ENCODE results near the gene CHP1.
"Not testable (repeated sequence)": the region's sequence is repeated elsewhere in the genome, so short reads cannot be mapped to it uniquely, and the experiment has no call there.

CHP1 gene

DNA sequence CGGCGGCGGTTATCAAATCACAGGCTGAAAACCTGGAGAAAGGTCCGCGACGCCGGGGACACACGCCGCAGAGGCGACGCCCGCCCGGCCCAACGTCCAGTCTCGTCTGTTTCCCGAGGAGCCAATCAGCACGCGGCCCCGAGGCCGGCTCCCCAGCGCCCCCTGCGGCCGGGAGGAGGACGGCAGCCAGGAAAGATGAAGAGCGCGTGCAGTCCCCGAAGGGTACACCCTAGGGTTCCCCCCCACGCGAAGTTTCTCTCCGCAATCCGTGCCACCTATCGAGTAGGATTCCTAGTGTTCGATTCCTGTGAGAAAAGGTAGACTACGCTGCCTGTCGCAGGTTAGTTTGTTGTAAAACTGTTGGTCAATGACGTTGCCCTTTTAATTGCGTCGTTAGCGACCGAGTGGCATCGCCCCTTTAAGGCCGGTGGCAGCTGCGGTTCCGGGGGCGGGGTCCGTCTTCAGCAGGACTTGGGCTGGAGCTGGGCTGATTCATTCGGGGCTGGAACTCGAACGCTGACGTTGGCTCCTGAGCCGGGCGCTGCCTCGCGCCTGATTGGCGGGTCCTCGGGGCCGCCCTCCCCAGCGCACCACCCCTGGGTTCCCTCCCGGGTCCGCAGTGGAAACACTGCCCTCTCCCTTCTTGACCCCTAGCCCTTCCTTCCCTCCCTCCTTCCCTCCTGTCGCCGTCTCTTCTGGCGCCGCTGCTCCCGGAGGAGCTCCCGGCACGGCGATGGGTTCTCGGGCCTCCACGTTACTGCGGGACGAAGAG is at the start of gene CHP1, which contains the start of gene EXD1:
TSS of gene CHP1 (plus strand) at position 619 of the 772 bp plus-strand sequence. CDS start at position 734, 115 bp downstream.
TSS of gene EXD1 (minus strand) at position 108 of the 772 bp plus-strand sequence. CDS start 4,182 bp downstream, outside the sequence.
- peak; percentile 95 to 96 for DNase-seq

DNA sequence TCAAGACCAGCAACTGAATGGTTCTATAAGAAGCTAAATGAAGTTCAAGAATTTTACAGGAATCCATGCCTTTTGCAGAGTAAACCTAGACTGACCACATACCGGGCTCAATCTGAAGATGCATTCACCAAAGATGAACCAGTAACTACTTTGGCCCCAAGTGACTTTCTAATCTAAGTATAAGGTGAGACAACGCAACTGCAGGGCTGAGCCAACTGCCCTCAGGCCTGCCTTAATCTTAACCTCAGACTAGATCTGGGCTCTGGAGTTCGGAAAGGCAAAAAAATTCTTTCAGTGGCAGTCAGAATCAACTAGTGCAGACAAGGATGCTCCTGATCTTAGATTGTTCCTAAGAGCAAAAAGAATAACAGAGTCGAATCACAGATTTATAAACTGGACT is 48.8 kb upstream of the CHP1 start:
- DNase-seq, result no peak

DNA sequence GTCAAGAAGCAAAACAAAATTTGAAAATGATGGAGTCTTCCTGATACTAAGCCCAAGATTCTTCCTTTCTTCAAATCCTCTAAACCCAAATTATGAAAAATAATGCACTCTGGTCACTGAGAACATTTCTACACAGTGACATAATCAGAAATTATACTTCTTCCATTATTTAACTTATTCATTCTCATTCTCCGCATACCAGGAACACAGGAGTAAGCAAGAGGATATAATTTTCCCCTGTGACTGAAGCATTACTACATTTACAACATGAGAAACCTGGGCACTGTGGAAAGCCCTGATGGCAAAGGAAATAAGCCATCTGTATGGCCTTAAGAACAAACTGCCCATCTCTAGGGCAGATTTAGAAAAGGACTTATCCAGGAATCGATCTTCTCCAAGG is 47.5 kb upstream of the CHP1 start:
- no peak for DNase-seq

DNA sequence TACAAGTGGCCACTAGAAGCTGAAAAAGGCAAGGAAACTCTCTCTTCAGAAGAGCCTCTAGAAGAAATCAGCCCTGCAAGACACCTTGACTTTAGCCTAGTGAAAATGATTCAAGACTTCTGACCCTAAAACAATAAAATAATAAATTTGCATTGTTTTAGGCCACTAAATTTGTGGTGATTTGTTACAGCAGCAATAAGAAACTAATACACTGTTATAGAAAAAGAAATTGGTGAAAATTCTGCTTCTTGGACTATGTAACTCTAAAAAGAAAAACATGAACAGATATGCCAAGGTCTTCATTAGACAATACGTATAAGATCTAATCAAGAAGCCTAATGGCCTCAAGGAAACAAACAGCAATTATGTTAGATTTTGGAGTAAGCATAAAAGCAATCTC is 36.6 kb upstream of the CHP1 start:
- DNase-seq, result no peak

DNA sequence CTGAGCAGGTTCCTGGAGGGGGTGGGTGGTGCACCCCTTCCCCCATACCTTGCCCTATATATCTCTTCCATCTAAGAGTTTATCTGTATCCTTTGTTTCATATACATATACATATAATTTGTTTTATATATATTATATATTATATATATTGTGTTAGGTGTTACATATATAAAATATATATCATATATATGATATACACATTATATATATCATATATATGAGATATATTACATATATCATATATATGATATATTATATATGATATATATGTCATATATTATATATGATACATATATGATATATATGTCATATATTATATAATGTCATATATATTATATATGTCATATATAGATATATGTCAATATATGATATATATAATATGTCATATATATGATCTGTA is 31.6 kb upstream of the CHP1 start:
- DNase-seq, result no peak

DNA sequence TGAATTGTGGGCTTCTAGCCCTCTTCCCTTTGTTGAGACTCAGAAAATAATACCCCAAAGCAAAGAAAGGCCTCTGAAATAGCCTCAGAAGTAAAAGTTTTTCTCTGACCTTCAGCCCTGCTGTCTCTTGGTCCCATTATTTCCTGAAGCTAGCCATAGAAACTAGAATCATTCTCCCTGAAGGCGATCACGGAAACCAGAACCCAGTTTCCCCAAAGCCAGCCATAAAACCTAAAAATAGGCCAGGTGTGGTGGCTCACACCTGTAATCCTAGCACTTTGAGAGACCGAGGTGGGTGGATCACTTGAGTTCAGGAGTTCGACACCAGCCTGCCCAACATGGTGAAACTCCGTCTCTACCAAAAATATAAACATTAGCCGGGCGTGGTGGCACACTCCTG is 27.7 kb upstream of the CHP1 start:
- no peak for DNase-seq

DNA sequence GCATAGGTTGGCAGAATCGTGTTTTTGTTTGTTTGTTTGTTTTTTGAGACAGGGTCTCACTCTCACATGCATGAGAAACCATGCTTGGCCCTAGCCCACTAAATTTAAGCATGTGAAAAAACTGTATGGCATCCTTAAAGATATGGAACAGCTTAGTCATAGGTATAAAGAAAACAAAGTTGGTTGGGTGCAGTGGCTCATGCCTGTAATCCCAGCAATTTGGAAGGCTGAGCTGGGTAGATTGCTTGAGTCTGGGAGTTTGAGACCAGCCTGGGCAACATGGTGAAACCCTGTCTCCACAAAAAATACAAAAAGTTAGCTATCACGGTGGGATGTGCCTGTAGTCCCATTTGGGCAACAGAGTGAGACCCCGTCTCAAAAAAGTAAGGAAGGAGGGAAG is 25.8 kb upstream of the CHP1 start:
- DNase-seq, result no peak

DNA sequence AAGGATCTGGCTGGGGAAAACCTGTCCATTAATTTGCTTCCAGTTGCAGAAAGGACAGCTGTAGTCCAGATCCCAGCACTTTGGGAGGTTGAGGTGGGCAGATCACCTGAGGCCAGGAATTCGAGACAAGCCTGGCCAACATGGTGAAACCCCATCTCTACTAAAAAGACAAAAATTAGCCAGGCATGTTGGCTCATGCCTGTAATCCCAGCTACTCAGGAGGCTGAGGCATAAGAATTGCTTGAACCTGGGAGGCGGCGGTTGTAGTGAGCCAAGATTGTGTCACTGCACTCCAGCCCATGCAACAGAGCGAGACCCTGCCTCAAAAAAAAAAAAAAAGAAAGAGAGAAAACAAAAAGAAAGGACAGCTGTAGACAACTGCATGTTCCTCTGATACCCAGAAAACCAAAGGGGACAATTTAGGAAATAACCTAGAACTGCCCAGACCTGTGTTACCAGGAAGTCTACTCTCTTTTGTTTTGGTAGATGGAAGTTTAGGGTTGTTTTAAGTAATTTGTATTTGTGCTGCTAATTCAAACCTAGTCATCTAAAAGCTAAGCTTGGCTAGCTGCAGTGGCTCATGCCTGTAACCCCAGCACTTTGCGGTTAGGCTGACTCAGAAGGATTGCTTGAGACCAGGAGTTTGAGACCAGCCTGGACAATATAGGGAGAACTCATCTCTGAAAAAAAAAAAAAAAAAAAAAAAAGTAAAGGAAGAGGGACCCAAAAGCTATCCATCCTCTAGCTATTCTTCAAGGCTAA is 23.2 kb upstream of the CHP1 start:
- no peak for DNase-seq

DNA sequence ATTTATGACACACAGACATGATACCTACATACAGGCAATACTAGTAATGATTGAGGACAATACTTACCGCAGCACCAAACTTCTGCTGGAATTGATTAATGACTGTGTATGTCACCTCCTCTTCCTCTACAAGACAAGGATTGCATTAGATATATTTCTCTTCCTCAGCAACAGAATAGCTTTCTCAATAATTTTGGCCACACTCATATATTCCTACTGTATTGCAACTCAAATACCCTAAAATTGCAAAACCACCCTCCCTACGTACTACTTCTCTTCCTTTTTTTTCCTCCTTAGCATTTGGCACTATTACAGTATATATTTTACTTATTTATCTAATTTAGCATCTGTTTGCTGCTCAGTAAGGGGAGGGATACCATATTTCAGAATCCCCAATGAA is 15.4 kb upstream of the CHP1 start:
- no peak for DNase-seq

DNA sequence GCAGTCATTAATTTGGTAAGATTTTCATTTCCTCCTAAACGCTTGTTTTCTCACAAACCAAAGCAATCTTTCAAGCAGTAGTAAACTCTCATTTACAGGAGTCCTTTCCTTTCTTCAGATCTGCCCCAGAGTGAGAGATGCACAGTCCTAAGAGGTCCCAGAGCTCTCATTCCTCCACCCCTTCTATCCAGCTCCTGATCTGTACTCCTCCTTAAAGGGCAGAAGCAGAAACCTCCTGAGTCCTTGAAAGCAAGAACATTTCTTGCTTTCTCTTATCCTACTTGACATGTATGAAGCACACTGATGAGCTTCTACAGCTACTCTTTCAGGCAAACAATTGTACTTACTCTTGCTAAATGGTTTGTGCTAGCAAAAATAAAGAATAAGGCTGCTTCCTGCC is 12.2 kb upstream of the CHP1 start:
- no peak for DNase-seq

DNA sequence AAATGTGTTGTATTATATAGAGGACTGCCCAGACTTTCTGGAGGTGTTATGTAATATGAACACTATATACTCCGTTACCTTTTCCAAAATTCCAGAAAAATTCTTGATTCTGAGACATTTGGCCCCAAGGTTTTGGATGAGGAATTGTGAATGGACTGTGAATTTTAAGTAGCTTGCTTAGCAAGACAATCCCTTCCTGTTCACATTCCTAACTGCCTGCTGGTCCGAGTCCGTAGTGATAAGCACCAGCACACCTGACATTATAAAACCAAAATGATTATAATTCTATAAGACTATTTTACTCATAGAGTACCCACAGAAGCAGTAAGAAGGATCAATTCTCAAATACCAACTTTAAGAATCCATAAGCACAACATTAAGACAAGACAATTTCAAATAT is 11.7 kb upstream of the CHP1 start:
- no peak for DNase-seq

DNA sequence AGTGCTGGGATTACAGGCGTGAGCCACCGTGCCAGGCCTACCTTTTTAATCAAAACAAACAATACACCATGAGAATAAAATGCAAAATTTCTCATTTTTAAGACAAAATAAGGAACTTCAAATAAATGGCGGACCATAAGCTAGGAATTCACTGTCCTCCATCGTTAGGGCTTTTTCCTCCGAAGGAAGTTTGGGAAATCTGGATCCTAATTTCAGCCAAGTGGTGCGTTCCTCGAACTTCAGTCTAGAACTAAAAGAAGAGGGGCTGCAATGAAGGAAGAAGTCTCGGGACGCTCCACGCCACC is 771 bp upstream of the CHP1 start:
- no peak for DNase-seq

DNA sequence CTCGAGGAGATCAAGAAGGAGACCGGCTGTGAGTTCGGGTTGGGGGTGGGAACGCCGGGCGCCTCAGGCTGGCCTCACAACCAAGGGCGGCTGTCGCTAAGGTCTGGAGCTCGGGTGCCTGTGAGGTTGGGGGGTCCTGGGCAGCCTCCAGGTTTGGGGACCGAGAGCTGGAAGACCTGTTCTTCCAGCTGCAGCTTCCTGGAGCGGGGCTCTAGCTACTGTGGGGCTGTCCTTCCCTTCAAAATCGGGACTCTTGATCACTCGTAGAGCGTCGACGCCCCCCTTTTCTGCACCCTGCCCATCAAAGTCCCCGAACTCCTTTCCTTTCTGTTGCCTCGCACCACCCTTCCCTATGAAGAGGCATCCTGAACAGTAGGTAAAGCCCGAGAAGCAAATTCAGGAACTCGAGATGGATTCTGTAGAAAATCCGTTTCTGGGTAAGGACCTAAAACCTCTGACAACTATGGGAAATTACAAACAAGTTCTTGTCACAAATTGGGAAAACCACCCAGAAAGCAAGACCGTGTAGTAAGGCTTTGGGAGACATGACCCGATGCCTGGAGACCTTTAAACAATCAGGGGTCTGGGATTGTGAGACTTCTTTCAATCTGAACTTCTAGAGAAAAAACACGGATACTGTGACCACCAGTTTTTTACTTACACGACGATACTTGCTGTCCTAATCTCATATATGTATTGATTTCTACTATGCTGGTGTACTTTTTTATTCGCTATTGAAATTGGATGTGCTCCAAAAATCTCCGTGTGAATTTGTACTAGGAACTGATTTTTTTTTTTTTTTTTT is 556 bp downstream of the CHP1 start:
- no peak for DNase-seq

DNA sequence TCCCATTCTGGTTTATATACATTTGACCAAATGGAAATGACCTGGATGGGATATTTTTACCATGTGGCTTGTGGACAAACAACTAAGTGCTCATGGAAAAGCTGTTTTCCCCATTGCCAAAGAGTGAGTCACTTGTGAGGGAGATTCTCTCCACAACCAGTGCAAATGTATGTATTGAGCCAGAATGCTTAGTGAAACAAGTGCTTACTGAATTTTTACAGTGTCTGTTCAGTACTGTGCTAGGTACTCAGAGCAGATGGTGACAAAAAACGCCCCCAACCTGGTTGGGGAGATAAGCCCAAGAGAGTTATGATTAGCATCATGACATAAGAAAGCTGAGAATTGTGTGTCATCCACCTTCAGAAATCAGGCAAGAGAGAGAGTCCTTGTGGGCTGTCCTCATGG is 2.3 kb downstream of the CHP1 start:
- no peak for DNase-seq

DNA sequence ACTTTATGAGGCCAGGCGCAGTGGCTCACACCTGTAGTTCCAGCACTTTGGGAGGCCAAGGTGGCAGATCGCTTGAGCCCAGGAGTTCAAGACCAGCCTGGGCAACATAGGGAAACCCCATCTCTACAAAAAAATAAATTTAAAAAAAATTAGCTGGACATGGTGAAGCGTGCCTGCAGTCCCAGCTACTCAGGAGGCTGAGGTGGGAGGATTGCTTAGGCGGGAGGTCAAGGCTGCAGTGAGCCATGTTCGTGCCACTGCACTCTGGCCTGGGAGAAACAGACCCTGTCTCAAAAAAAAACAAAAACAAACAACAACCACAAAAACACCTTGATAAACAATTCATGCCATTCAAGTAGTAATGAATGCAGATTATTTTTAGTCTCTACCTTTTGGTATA is 4.2 kb downstream of the CHP1 start:
- DNase-seq, result not testable (repeated sequence)

DNA sequence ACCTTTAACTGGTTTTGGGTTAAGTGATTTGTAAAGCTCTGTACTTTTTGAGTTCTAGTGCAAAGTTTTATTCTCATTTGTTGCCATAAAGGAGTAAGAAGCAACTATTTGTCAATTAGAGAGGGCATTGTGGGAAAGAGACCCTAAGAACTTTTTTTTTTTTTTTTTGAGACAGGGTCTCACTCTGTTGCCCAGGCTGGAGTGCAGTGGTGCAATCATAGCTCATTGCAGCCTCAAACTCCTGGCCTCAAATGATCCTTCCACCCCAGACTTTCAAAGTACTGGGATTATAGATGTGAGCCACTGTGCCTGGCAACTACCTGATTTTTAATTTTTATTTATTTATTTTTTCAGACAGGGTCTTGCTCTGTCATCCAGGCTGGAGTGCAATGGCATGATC is 4.9 kb downstream of the CHP1 start:
- no peak for DNase-seq

DNA sequence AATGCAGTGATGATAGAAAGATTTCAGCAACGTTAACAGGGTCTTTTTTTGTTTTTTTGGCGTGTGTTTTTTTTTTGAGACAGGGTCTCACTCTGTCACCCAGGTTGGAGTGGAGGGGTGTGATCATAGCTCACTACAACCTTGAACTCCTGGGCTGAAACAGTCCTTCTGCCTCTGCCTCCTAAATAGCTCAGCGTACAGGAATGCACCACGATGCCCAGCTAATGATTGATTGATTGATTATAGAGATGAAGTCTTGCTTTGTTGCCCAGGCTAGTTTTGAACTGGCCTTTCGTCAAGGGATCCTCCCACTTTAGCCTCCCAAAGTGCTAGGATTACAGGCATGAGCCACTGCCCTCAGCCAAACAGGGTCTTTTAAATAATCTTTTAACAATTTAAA is 7.0 kb downstream of the CHP1 start:
- DNase-seq, result no peak

DNA sequence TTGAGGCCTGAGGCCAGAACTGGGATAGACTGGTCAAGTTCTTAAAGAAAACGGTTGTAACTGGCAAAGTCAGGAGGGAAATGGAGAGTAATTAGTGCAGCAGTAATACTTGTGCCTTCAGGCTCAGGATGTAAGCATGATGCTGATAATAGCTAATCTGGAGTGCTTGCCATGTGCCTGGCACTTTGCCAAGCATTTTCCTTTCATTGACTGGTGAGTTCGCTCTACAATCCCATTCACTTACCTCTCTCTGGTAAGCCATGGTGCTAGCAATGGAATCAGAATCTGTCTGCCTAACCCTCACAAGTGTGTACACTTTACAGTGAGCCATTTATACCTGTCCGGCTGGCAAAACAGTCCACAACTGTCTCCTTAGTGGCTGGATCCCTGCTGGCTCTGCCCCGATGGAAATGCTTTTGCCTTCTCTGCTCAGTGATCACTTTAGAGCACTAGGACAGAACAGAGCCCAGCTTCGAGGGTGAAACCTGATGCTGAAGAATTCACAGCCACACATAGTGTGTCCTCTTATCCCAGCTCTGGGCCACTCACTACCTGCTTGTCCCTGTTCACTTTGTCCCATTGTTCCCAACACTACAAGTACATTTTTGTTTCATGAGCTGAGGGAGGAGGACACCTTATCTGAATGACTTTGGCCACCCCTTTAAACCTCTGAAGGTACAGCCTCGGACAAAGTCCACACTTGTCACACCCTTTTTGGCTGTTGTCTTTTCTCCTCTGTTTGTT is 10.3 kb downstream of the CHP1 start:
- no peak for DNase-seq

DNA sequence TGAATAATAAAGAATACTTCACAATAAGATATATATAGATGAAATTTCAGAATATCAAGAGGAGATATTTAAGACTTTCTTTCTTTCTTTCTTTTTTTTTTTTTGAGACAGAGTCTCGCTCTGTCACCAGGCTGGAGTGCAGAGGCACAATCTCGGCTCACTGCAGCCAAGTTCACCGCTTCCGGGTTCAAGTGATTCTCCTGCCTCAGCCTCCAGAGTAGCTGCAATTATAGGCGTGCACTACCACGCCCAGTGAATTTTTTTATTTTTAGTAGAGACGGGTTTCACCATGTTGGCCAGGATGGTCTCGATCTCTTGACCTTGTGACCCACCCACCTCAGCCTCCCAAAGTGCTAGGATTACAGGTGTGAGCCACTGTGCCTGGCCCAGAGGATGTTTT is 19.7 kb downstream of the CHP1 start:
- not testable (repeated sequence) for DNase-seq

DNA sequence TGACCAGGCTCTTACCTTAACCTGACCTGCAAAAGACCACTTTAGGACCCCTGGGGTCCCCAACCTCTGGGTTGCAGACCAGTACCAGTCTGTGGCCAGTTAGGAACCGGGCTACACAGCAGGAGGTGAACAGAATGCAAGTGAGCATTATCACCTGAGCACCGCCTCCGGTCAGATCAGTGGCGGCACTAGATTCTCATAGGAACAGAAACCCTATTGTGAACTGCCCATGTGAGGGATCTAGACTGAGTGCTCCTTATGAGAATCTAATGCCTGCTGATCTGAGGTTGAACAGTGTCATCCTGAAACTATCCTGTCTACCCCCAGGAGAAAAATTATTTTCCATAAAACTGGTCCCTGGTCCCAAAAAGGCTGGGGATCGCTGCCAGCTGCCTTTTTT is 20.3 kb downstream of the CHP1 start:
- DNase-seq, result no peak

DNA sequence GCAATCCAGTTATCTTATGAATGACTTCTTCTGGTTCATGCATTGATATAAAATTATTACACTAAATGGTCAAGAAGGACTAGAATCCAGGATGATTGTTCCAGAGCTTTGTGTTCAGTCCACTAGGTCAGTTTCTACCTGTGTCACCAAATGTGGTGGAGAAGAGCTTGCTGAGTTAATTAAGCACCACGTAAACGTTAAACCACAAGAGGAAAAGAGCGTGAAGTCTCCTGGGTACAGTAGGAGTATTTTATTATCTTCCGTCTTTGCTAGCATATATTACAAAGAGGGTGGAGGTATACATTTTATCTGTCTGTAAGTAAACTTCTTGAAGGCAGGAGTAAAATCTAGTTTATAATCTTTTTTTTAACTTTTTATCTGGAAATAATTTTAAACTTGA is 23.5 kb downstream of the CHP1 start:
- DNase-seq, result no peak

DNA sequence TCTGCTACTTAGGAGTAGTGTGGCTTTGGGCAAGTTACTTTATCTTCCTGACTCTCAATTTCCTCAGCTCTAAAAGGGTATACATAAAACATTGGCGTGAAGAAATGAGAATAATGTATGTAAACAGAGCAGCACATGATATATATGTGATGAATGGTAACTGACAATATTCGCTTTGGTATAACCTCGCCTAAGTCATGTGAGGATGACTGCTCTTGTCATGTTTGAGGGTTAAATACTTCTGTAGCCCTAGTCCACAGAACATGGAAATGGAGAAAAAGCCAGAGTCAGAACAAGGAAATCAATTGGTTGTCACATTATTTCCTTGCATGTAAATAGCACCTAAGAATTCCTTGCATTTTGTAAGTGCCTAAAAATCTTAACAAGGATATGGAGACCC is 25.0 kb downstream of the CHP1 start:
- no peak for DNase-seq

DNA sequence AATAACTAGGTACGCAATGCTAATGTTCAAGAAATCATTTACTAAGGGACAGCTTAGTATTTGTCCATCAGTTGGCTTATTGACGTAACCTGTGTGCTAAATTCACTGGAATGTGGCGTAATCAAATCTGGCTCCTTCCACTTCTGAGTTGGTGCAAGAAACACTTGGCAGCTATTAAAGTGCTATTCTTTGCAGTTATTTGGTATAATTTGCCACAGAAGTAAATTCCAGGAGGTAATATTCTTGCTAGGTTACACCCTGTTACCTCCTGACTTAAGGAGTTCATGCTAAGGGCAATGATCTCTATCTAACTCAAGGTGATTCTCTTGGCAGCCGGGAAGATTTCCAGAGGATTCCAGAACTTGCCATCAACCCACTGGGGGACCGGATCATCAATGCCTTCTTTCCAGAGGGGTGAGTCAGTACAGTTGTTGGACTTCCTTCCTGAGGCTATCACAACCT is 25.5 kb downstream of the CHP1 start:
- DNase-seq, result no peak

Measured in CD4-positive, alpha-beta T cell treated with Interleukin-1 beta for 1 hour (primary cell).